Motor neuron (in vitro differentiated cells): ENCODE results near the gene TMEM97. TPM values are rescaled to one million over a fixed set of nuclear protein-coding genes. Genes with fewer than 3 reads are reported as not detected.
"Not testable (repeated sequence)": the region's sequence is repeated elsewhere in the genome, so short reads cannot be mapped to it uniquely, and the experiment has no call there.

Experiments
- ATAC-seq, 8 experiments: fragments of 200-7000 bp; cut with Tn5 transposase; replicated peaks in 6 of 8; 2 replicates each; pipeline ENCODE4 v1.8.0; 2021; ENCODE audit warnings: mild to moderate bottlenecking in 8 of 8, moderate library complexity in 8 of 8
- H3K27ac ChIP-seq, 2 donors: fragments of 250-450 bp; sonication (Bioruptor Pico); 2 replicates each; pipeline ENCODE4 v1.9.0; 2021; ENCODE audit warnings: antibody characterized with exemption in 2 of 2, mild to moderate bottlenecking in 2 of 2, moderate library complexity in 1 of 2
- H3K4me1 ChIP-seq, 2 donors: fragments of 250-450 bp; sonication (Bioruptor Pico); replicated peaks in 1 of 2; 2 replicates each; pipeline ENCODE4 v1.6.1; 2021; ENCODE audit warnings: antibody characterized with exemption in 2 of 2, mild to moderate bottlenecking in 2 of 2, moderate library complexity in 1 of 2
- H3K4me3 ChIP-seq, 5 donors: fragments of 250-450 bp; sonication (Bioruptor Pico); 2 replicates each; pipeline ENCODE4 v1.9.0; 2021; ENCODE audit warnings: antibody characterized with exemption in 5 of 5, mild to moderate bottlenecking in 5 of 5, moderate library complexity in 4 of 5
- WGBS, 10 experiments: fragments of 450-650 bp; shearing (Covaris generic); methylation state at CpG; one replicate each; pipeline ENCODE4 v1.0.0; 2022; 5-methylcytosine and 5-hydroxymethylcytosine counted together
- in situ Hi-C, 9 experiments: fragments of 400-800 bp; cut with MboI; loops; one replicate each; pipeline ENCODE4 v1.15.0; 2021; ENCODE audit warnings: low sequenced_read_pairs in 9 of 9, low pct_unique_long_range_greater_than_20kb in 2 of 9; ENCODE audit not compliant: unreplicated experiment in 9 of 9
- total RNA-seq, 8 experiments: library from RNA; unstranded; fragments of 300-600 nt; gene quantifications; 2 replicates each; pipeline versions ENCODE4 v1.2.3 to v1.2.4, GENCODE V29; 2022

Gene TMEM97
- total RNA-seq, 8 experiments from 2014 or later = 17.5 to 93.4 (median 28.5) TPM

- in situ Hi-C loops = no loop called here
- Histone ChIP-seq H3K27ac (no peak overlapping the region), H3K4me1 (no peaks in the 10 kb centered on the region), H3K4me3 (no peak overlapping the region)
- no peak for ATAC-seq
- WGBS, 10 experiments = 0 to 100% (median 83%) methylated on average over 1 of the region's 1 CpG; no CpG with 5 or more reads in 2 of the 10 experiments
Measured at GRCh38 chr17:28291780-28292330, 27.1 kb upstream of the TMEM97 start.

DNA sequence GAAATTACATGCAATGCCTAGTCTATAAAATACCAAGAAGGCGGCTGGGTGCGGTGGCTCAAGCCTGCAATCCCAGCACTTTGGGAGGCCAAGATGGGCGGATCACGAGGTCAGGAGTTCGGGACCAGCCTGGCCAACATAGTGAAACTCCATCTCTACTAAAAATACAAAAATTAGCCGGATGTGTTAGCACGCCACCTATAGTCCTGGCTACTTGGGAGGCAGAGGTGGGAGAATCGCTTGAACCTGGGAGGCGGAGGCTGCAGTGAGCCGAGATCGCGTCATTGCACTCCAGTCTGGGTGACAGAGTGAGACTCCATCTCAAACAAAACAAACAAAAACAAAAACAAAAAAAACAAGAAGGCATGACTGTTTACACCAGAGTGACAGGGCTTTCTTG lies 26.1 kb upstream of the TMEM97 start:
- H3K4me3 ChIP-seq, H3K4me1 ChIP-seq, ATAC-seq, H3K27ac ChIP-seq, in situ Hi-C loops: not testable (repeated sequence)
- 60 to 91% (median 80%) methylated on average over 1 to 8 of the region's 12 CpGs; no CpG with 5 or more reads in 1 of the 10 experiments for WGBS, 10 experiments

- ATAC-seq = no peak
- in situ Hi-C loops = no loop called here
- WGBS, 10 experiments = 50 to 100% (median 89%) methylated on average over 2 to 6 of the region's 6 CpGs
- no peak overlapping the region for H3K27ac ChIP-seq
- H3K4me3 ChIP-seq = no peak overlapping the region
- H3K4me1 ChIP-seq = no peaks in the 10 kb centered on the region
Measured at GRCh38 chr17:28293994-28294393, 25.0 kb upstream of the TMEM97 start.

DNA sequence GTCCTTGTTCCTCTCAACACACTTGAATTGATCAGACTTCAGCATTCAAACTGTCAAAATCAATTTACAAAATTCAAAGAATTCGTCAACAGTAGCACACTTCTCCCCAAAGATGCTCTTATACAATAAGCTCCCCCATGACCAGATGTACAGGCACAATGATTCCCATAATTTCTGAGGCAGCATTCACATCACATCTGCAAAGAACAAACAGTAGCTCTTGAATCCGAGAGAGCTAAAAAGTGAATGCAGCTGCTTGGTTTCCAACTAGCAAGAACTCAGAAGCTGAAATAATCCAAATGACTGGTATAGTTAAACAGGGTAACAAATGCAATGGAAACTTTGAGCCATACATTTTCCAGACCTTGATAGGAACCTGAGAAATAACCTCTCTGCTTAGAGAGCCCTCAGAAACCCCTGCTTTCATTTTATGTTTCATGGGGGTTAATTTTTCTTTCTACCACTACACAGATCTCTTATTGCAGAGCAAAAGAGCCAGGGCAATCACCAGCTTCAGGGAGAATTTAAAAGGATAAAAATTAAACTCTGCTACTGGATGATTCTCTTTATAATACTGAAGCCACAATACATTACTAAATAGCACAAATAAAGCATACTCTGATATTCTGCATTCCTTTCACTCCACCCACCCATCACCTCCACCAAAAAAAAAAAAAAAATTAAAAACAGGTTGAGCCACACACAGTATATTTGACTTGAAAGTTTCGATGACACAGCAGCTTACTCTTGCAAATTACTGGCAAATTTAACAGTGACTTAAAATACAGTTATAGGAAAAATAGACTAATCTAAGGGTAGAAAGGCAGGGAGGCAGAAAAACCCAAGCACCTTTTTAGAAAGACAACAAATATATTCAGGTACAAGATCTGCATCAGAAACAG lies 23.1 kb upstream of the TMEM97 start:
- ATAC-seq = peak in 1 of 8 experiments; percentile 26
- Histone ChIP-seq H3K27ac (no peak overlapping the region), H3K4me1 (no peaks in the 10 kb centered on the region), H3K4me3 (no peak overlapping the region)
- in situ Hi-C loops = no loop called here
- 0 to 100% (median 61%) methylated on average over 1 to 3 of the region's 3 CpGs for WGBS, 10 experiments

GRCh38 chr17:28298449-28298848 lies 20.6 kb upstream of the TMEM97 start:
- Histone ChIP-seq H3K4me1 (no peaks in the 10 kb centered on the region), H3K27ac (no peak overlapping the region), H3K4me3 (no peak overlapping the region)
- 60 to 100% (median 82%) methylated on average over 1 to 3 of the region's 3 CpGs; no CpG with 5 or more reads in 2 of the 10 experiments for WGBS, 10 experiments
- no peak for ATAC-seq
- in situ Hi-C loops = no loop called here

DNA sequence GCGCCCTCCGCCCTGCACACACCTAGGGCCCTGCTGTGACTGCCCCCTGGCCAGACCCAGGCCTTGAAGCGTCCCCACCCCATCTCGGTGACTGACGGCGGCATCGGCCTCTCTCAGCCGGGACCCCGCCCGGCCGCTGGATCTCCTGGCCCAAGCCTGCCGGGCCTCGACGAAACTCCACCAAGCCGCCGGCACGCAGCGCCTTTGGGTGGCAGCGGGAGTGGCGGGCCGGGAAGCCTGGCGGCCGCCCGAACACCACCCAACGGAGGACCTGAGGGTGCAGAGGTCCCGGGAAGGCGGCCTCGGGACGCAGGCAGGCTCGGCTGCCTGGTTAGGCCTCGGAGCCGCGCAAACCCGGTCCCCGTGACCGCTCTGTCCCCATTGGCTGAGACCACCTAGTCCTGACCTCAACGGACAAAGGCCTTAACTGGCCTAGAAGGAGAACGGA lies 12.0 kb upstream of the TMEM97 start:
- WGBS, 10 experiments = 47 to 100% (median 96%) methylated on average over 1 to 5 of the region's 38 CpGs; no CpG with 5 or more reads in 4 of the 10 experiments
- H3K4me1 ChIP-seq = no peaks in the 10 kb centered on the region
- no peak for ATAC-seq
- H3K27ac ChIP-seq = no peak overlapping the region
- no peak overlapping the region for H3K4me3 ChIP-seq
- in situ Hi-C loops = no loop called here

- ATAC-seq = no peak
- WGBS, 10 experiments = 60 to 100% (median 85%) methylated on average over 1 to 2 of the region's 2 CpGs; no CpG with 5 or more reads in 6 of the 10 experiments
- in situ Hi-C loops = no loop called here
- Histone ChIP-seq H3K4me1 (peaks cover 8 to 12% of the 10 kb centered on the region in 2 donors), H3K27ac (no peak overlapping the region), H3K4me3 (no peak overlapping the region)
Measured at GRCh38 chr17:28313841-28314240, 5.2 kb upstream of the TMEM97 start.

GRCh38 chr17:28315846-28316705 lies 2.9 kb upstream of the TMEM97 start:
- WGBS, 10 experiments = 14 to 100% (median 92%) methylated on average over 1 to 4 of the region's 4 CpGs; no CpG with 5 or more reads in 2 of the 10 experiments
- no peak overlapping the region for H3K27ac ChIP-seq
- in situ Hi-C loops = no loop called here
- no peak overlapping the region for H3K4me3 ChIP-seq
- H3K4me1 ChIP-seq = peaks cover 11 to 21% of the 10 kb centered on the region in 2 donors
- ATAC-seq = no peak

GRCh38 chr17:28317099-28317965 lies 1.7 kb upstream of the TMEM97 start:
- Histone ChIP-seq H3K27ac (peak overlapping the region; percentile 66 to 78), H3K4me1 (peaks cover 11 to 21% of the 10 kb centered on the region in 2 donors), H3K4me3 (peak overlapping the region; percentile 52 to 73 (median 55))
- in situ Hi-C loops = no loop called here
- no peak for ATAC-seq
- 51 to 90% (median 81%) methylated on average over 3 to 11 of the region's 21 CpGs; no CpG with 5 or more reads in 1 of the 10 experiments for WGBS, 10 experiments

DNA sequence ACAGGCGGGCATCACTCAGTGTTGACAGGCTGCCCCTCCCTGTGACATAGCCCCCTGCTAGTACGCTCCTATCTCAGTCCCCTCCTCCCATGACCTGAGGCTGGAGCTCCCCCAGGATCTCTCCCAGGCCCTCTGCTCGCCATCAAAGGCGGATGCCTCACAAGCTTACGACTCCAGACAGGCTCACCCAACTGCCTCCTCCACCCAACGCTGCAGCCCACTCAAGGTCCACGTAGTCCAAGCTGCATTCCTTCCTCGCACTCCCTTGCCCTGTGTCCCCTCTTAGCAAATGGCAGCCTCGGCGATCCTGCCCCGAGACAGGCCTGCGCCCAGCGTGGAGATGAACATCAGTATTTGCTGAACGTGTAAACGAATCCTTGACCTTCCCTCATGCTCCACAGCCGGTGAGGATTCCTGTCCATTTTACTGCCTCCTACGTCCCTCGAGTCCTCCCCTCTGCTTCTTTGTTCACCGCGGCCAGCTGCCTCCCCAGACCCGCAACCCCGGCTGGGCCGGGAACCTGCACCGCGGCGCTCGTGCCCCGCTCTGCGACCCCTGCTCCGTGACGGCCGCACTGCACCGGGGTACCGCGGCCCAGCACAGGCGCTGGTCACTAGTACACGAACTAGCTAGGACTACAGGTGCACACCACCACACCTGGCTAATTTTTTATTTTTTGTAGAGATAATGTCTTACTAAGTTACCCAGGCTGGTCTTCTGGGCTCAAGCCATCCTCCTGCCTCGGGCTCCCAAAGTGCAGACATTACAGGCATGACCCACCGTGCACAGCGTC lies 838 bp upstream of the TMEM97 start:
- in situ Hi-C loops = no loop called here

GRCh38 chr17:28319598-28319935 lies 567 bp downstream of the TMEM97 start:
- Histone ChIP-seq H3K4me1 (peaks cover 14 to 26% of the 10 kb centered on the region in 2 donors), H3K27ac (peak overlapping the region; percentile 40 to 51), H3K4me3 (peak overlapping the region; percentile 52 to 73 (median 55))
- 0 to 17% (median 0%) methylated on average over 1 to 7 of the region's 7 CpGs for WGBS, 10 experiments
- in situ Hi-C loops = no loop called here
- peak in 1 of 8 experiments; percentile 2 for ATAC-seq

More for the DNA sequence above, 838 bp upstream of the TMEM97 start:
- Histone ChIP-seq H3K27ac (peak overlapping the region; percentile 66 to 78), H3K4me3 (peak overlapping the region; percentile 52 to 73 (median 55)), H3K4me1 (peaks cover 11 to 21% of the 10 kb centered on the region in 2 donors)
- 0 to 60% (median 7%) methylated on average over 1 to 20 of the region's 40 CpGs; no CpG with 5 or more reads in 3 of the 10 experiments for WGBS, 10 experiments
- peak; percentile 4 to 34 (median 19) for ATAC-seq
